Measurements from ENCODE around the gene PABPC4L.

DNA sequence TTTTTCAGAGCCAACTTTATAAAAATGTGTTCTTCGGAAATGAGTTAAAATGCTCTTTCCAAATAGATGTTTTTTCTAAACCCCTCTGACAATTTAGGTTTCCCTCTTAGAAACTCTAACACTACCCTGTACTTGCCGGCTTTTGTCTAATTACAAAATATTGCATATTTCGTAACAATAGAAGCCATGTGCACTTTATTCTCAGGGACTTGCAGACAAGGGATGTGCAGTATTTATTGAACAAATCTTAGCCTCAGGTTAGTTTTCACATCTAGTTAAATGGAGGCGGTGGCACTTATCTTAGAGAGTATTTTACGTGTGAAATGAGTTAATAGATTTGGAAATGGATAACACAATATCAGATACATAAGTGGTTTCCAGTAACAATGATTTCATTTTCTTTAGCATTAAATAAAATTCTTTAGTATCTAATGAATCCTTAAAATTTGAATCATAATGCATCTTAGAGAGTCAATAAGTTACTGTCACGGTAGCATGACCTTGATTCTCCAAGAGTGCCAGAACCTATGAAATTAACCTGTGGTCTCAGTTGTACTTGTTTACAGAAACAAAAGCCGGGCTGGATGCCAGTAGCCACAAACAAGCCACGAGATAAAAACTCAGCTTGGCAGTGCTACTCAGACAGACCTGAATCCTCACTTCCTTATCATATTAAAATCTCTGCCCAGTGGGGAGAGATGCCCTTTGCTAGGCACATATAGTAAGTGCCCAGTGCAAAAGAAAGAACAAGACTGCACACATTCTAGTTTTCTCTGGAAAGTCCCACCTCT is 772 bp upstream of the PABPC4L start:
- TF ChIP-seq, protein P1, sequence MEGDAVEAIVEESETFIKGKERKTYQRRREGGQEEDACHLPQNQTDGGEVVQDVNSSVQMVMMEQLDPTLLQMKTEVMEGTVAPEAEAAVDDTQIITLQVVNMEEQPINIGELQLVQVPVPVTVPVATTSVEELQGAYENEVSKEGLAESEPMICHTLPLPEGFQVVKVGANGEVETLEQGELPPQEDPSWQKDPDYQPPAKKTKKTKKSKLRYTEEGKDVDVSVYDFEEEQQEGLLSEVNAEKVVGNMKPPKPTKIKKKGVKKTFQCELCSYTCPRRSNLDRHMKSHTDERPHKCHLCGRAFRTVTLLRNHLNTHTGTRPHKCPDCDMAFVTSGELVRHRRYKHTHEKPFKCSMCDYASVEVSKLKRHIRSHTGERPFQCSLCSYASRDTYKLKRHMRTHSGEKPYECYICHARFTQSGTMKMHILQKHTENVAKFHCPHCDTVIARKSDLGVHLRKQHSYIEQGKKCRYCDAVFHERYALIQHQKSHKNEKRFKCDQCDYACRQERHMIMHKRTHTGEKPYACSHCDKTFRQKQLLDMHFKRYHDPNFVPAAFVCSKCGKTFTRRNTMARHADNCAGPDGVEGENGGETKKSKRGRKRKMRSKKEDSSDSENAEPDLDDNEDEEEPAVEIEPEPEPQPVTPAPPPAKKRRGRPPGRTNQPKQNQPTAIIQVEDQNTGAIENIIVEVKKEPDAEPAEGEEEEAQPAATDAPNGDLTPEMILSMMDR (IDR thresholded peaks at IDR 0.05; ENCODE audit: insufficient read depth, low read length, poor library complexity, severe bottlenecking), result no peak
- TF ChIP-seq EZH2phosphoT487 (conservative IDR thresholded peaks at IDR 0.05; ENCODE audit: low read length), result no peak
